ENCODE data around the gene BICD2.

The BICD2 gene

GRCh38 chr9:92737216-92737606 is 27.4 kb downstream of the BICD2 start:
- peak overlapping the region; percentile 54; the same call in 1 of the 2 replicates for H3K27ac ChIP-seq
- TF ChIP-seq ZFX (IDR thresholded peaks at IDR 0.05) (no peak), CTCF (conservative IDR thresholded peaks at IDR 0.05) (no peak)

DNA sequence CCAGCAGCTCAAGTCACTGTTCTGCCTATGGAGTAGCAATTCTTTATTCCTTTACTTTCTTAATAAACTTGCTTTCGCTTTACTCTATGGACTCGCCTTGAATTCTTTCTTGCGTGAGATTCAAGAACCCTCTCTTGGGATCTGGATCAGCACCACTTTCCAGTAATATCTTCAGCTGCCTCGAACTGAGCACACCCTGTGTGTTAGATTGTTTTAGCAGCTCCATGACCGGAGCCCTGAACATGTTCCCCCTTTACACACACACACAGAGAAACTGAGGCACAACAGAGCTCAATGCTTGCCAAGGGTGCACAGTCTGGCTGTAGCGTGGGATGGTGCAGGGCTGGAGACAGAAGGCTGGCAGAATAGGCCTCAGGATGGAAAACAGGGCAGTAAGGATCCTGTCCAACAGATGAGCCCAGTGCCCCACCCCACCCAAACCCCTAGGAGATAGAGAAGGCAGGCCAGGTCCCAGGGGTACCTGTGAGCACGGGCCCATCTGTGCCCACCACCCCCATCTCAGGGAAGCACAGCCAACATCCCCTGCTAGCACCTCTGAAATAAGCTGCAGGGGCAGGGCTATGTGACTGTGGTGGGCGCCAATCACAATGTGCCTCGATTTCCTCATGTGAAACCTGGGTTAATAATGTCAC is 27.9 kb downstream of the BICD2 start:
- TF ChIP-seq CTCF (conservative IDR thresholded peaks at IDR 0.05), result no peak
- no peak for TF ChIP-seq ZFX (IDR thresholded peaks at IDR 0.05)
- H3K27ac ChIP-seq, result no peak overlapping the region

- no peak overlapping the region for H3K27ac ChIP-seq
These were observed 28.7 kb downstream of the BICD2 start for GRCh38 chr9:92735636-92736562.

DNA sequence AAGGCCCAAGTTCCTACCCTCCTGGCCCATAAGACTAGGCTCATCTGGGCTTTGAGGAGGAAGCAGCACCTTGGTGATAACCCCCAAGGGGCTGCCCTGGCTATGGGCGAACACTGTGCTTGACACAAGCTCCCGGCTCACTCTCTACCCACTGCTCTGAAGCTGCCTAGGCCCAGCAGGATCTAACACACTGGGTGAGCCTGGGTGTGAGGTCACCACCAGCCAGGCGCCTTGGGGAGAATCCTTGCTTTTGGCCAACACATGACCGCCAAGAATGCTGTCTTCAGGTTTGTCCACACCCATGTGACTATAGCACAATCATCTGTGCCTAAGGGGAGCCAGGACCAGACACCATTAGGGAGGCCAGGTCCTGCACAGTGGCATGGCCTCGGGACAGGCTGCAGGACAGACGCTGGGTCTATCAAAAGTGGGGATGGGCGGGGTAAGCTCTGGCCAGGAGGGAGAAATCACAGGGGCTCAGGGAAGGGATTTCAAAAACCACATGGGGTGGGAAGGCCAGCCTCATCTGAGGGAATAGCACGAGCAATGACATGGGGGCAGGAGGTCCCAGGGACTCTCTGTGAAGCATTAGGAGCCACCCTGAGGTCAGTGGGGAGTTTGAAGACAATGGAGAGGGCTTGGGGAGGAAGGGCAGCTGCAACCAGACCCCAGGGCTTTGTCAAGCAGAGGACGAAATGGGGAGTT is 29.6 kb downstream of the BICD2 start:
- no peak for TF ChIP-seq ZFX (IDR thresholded peaks at IDR 0.05)
- no peak for TF ChIP-seq CTCF (conservative IDR thresholded peaks at IDR 0.05)
- no peak overlapping the region for H3K27ac ChIP-seq

More at GRCh38 chr9:92735636-92736562, 28.7 kb downstream of the BICD2 start:
- TF ChIP-seq ZFX (IDR thresholded peaks at IDR 0.05) (no peak), CTCF (conservative IDR thresholded peaks at IDR 0.05) (no peak)

DNA sequence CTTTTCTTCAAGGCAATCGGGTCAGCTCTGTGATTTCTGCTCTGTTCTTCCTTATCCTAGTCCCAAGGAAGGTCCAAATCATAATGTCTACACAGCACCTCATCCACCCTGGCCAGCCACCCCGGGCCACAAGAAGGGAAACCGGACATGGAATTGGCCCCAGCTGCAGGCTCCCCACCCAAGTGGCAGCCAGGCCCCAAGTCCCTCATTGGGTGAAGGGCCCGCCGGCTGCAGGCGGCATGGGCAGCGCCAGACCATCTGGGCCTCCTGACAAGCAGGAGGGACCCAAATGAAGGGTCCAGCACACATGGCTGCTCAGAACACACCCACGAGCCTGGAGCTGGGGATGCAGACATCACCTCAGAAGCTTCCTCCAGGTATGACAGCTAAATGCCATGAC is 33.7 kb downstream of the BICD2 start:
- TF ChIP-seq CTCF (conservative IDR thresholded peaks at IDR 0.05) (no peak), ZFX (IDR thresholded peaks at IDR 0.05) (no peak)
- H3K27ac ChIP-seq, result no peak overlapping the region

GRCh38 chr9:92729735-92730155 is 34.9 kb downstream of the BICD2 start:
- H3K27ac ChIP-seq, result no peak overlapping the region
- TF ChIP-seq CTCF (conservative IDR thresholded peaks at IDR 0.05), result no peak
- no peak for TF ChIP-seq ZFX (IDR thresholded peaks at IDR 0.05)

Data from C4-2B (cell line).